Measurements from ENCODE around the gene DNAJB12. TPM values are rescaled to one million over a fixed set of nuclear protein-coding genes. Genes with fewer than 3 reads are reported as not detected.

Gene DNAJB12
- total RNA-seq, 3 donors from 2014 or later = 37.0 to 38.9 (median 37.7) TPM

GRCh38 chr10:72315611-72316385 is 38.9 kb downstream of the DNAJB12 start:
- Histone ChIP-seq H3K9me3 (no peaks in the 10 kb centered on the region), H3K4me1 (ENCODE audit: low read depth) (peaks cover 43% of the 10 kb centered on the region), H3K36me3 (ENCODE audit: low read depth) (no peaks in the 10 kb centered on the region), H3K4me3 (no peak overlapping the region)
- intact Hi-C loops (cut with DNase I, micrococcal nuclease) = no loop called here
- ATAC-seq (peak; percentile 61), DNase-seq (peak in 2 of 3 donors; percentile 42 to 79)
- no peak for TF ChIP-seq CTCF (IDR thresholded peaks at IDR 0.05)

GRCh38 chr10:72315054-72315453 is 39.7 kb downstream of the DNAJB12 start:
- no peak for ATAC-seq
- H3K9me3 ChIP-seq = no peaks in the 10 kb centered on the region
- no peaks in the 10 kb centered on the region for H3K36me3 ChIP-seq (ENCODE audit: low read depth)
- intact Hi-C loops (cut with DNase I, micrococcal nuclease) = no loop called here
- no peak overlapping the region for H3K4me3 ChIP-seq
- DNase-seq = peak in 2 of 3 donors; percentile 34 to 37
- H3K4me1 ChIP-seq (ENCODE audit: low read depth) = peaks cover 43% of the 10 kb centered on the region
- no peak for TF ChIP-seq CTCF (IDR thresholded peaks at IDR 0.05)

GRCh38 chr10:72314263-72314662 is 40.5 kb downstream of the DNAJB12 start:
- DNase-seq = no peak
- no peaks in the 10 kb centered on the region for H3K36me3 ChIP-seq (ENCODE audit: low read depth)
- intact Hi-C loops (cut with DNase I, micrococcal nuclease) = no loop called here
- H3K4me1 ChIP-seq (ENCODE audit: low read depth) = peaks cover 47% of the 10 kb centered on the region
- no peaks in the 10 kb centered on the region for H3K9me3 ChIP-seq
- TF ChIP-seq CTCF (IDR thresholded peaks at IDR 0.05) = no peak
- ATAC-seq = no peak
- no peak overlapping the region for H3K4me3 ChIP-seq

GRCh38 chr10:72312865-72313391 is 41.8 kb downstream of the DNAJB12 start:
- DNase-seq = no peak
- H3K4me3 ChIP-seq = no peak overlapping the region
- H3K4me1 ChIP-seq (ENCODE audit: low read depth) = peaks cover 54% of the 10 kb centered on the region
- ATAC-seq = no peak
- TF ChIP-seq CTCF (IDR thresholded peaks at IDR 0.05) = no peak
- intact Hi-C loops (cut with DNase I, micrococcal nuclease) = no loop called here
- no peaks in the 10 kb centered on the region for H3K9me3 ChIP-seq
- H3K36me3 ChIP-seq (ENCODE audit: low read depth) = no peaks in the 10 kb centered on the region

GRCh38 chr10:72311667-72312066 is 43.1 kb downstream of the DNAJB12 start:
- ATAC-seq (no peak), DNase-seq (no peak)
- no peaks in the 10 kb centered on the region for H3K9me3 ChIP-seq
- intact Hi-C loops (cut with DNase I, micrococcal nuclease) = no loop called here
- H3K36me3 ChIP-seq (ENCODE audit: low read depth) = no peaks in the 10 kb centered on the region
- H3K4me1 ChIP-seq (ENCODE audit: low read depth) = peaks cover 52% of the 10 kb centered on the region
- no peak overlapping the region for H3K4me3 ChIP-seq
- no peak for TF ChIP-seq CTCF (IDR thresholded peaks at IDR 0.05)

All from mucosa of descending colon (tissue), 3 donors.